GM23338 (cell line): ENCODE data around the gene RFXANK.

Experiments used
- CREB1 ChIP-seq: fragments of 250-450 bp; sonication (Bioruptor Pico); IDR thresholded peaks from 2 replicates; pipeline ENCODE4 v1.5.0; 2020; ENCODE audit warnings: low read depth, mild to moderate bottlenecking, moderate library complexity
- CTCF ChIP-seq, 2 experiments: fragments of 200-600 bp in 1 of 2; sonication (generic) in 1 of 2; conservative IDR thresholded peaks; 2 replicates each; pipeline versions ENCODE4 v1.5.1 to v1.6.1; 2016 to 2017; ENCODE audit warnings: antibody characterized with exemption in 2 of 2, low read depth in 2 of 2, mild to moderate bottlenecking in 2 of 2, moderate library complexity in 1 of 2
- EZH2 ChIP-seq: fragments of 200-600 bp; sonication (generic); IDR thresholded peaks from one replicate; pipeline ENCODE4 v1.8.0; 2017; ENCODE audit warnings: antibody characterized with exemption, mild to moderate bottlenecking, low read depth; ENCODE audit not compliant: unreplicated experiment
- EZH2phosphoT487 ChIP-seq: fragments of 200-600 bp; sonication (generic); IDR thresholded peaks from one replicate; pipeline ENCODE4 v1.8.1; 2018; ENCODE audit warnings: antibody characterized with exemption; ENCODE audit not compliant: unreplicated experiment
- JUNB ChIP-seq: IDR thresholded peaks from one replicate; pipeline ENCODE4 v1.6.1; 2016; ENCODE audit warnings: antibody characterized with exemption; ENCODE audit not compliant: unreplicated experiment
- POLR2AphosphoS5 ChIP-seq: IDR thresholded peaks from 2 replicates; pipeline ENCODE4 v1.6.1; 2016; ENCODE audit warnings: antibody characterized with exemption, low read depth
- STAT1 ChIP-seq: IDR thresholded peaks from one replicate; pipeline ENCODE4 v1.6.1; 2016; ENCODE audit warnings: antibody characterized with exemption; ENCODE audit not compliant: unreplicated experiment
- ZNF331 ChIP-seq: fragments of 250-450 bp; sonication (Bioruptor Pico); IDR thresholded peaks from 2 replicates; pipeline ENCODE4 v1.5.0; 2020; ENCODE audit warnings: low read depth, mild to moderate bottlenecking, moderate library complexity
- TF ChIP-seq, protein P1 (sequence below): IDR thresholded peaks from one replicate; pipeline ENCODE4 v1.6.1; 2018; ENCODE audit warnings: antibody characterized with exemption; ENCODE audit not compliant: unreplicated experiment

- TF ChIP-seq CTCF (conservative IDR thresholded peaks at IDR 0.05; ENCODE audit: low read depth in 2 of 2) (no peak), EZH2 (no peak), POLR2AphosphoS5 (no peak), JUNB (no peak), EZH2phosphoT487 (no peak), STAT1 (no peak), CREB1 (CRISPR knock-in tag) (no peak), ZNF331 (CRISPR knock-in tag) (no peak)
- TF ChIP-seq, protein P1, sequence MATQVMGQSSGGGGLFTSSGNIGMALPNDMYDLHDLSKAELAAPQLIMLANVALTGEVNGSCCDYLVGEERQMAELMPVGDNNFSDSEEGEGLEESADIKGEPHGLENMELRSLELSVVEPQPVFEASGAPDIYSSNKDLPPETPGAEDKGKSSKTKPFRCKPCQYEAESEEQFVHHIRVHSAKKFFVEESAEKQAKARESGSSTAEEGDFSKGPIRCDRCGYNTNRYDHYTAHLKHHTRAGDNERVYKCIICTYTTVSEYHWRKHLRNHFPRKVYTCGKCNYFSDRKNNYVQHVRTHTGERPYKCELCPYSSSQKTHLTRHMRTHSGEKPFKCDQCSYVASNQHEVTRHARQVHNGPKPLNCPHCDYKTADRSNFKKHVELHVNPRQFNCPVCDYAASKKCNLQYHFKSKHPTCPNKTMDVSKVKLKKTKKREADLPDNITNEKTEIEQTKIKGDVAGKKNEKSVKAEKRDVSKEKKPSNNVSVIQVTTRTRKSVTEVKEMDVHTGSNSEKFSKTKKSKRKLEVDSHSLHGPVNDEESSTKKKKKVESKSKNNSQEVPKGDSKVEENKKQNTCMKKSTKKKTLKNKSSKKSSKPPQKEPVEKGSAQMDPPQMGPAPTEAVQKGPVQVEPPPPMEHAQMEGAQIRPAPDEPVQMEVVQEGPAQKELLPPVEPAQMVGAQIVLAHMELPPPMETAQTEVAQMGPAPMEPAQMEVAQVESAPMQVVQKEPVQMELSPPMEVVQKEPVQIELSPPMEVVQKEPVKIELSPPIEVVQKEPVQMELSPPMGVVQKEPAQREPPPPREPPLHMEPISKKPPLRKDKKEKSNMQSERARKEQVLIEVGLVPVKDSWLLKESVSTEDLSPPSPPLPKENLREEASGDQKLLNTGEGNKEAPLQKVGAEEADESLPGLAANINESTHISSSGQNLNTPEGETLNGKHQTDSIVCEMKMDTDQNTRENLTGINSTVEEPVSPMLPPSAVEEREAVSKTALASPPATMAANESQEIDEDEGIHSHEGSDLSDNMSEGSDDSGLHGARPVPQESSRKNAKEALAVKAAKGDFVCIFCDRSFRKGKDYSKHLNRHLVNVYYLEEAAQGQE: no peak
Measured at GRCh38 chr19:19223060-19223459, 31.0 kb downstream of the RFXANK start.
